Renal pelvis (tissue), 12 donors: ENCODE results near the gene VKORC1L1. TPM values are rescaled to one million over a fixed set of nuclear protein-coding genes. Genes with fewer than 3 reads are reported as not detected.
"Not testable (repeated sequence)": the region's sequence is repeated elsewhere in the genome, so short reads cannot be mapped to it uniquely, and the experiment has no call there.

Experiments used
- DNase-seq: peaks from one replicate; pipeline ENCODE4 v3.0.0-alpha.2; 2013
- long read RNA-seq, 16 experiments: transcript quantifications; one replicate each; lab custom pipeline, GENCODE V29; 2026
- polyA plus RNA-seq, 3 donors: library from polyadenylated mRNA; unstranded; fragments of 120-200 nt; gene quantifications; one replicate each; pipeline ENCODE4 v1.2.1, GENCODE V29; 2013; ENCODE audit not compliant: insufficient read length in 3 of 3

VKORC1L1 gene
- 10 to 100 TPM; 24.3 to 30.6 (median 26.9) TPM for polyA plus RNA-seq
- long read RNA-seq, donor 1, full-length matches to known transcripts = 11 of 11 reads
- long read RNA-seq, donor 1, partial matches to known transcripts = 0 of 11 reads
- long read RNA-seq, donor 1, other reads (novel, unspliced or antisense) = 0 of 11 reads
- long read RNA-seq, donor 2, full-length matches to known transcripts = 14 of 14 reads
- long read RNA-seq, donor 2, partial matches to known transcripts = 0 of 14 reads
- long read RNA-seq, donor 2, other reads (novel, unspliced or antisense) = 0 of 14 reads
- long read RNA-seq, donor 3, full-length matches to known transcripts = 18 of 18 reads
- long read RNA-seq, donor 3, partial matches to known transcripts = 0 of 18 reads
- long read RNA-seq, donor 3, other reads (novel, unspliced or antisense) = 0 of 18 reads
- long read RNA-seq, donor 4, full-length matches to known transcripts = 15 of 15 reads
- long read RNA-seq, donor 4, partial matches to known transcripts = 0 of 15 reads
- long read RNA-seq, donor 4, other reads (novel, unspliced or antisense) = 0 of 15 reads
- long read RNA-seq, donor 5, full-length matches to known transcripts = 8 of 8 reads
- long read RNA-seq, donor 5, partial matches to known transcripts = 0 of 8 reads
- long read RNA-seq, donor 5, other reads (novel, unspliced or antisense) = 0 of 8 reads
- long read RNA-seq, donor 6, full-length matches to known transcripts = 13 of 13 reads
- long read RNA-seq, donor 6, partial matches to known transcripts = 0 of 13 reads
- long read RNA-seq, donor 6, other reads (novel, unspliced or antisense) = 0 of 13 reads
- long read RNA-seq, donor 7, full-length matches to known transcripts = 16 of 16 reads
- long read RNA-seq, donor 7, partial matches to known transcripts = 0 of 16 reads
- long read RNA-seq, donor 7, other reads (novel, unspliced or antisense) = 0 of 16 reads
- long read RNA-seq, donor 8, full-length matches to known transcripts = 7 of 7 reads
- long read RNA-seq, donor 8, partial matches to known transcripts = 0 of 7 reads
- long read RNA-seq, donor 8, other reads (novel, unspliced or antisense) = 0 of 7 reads
- long read RNA-seq, donor 9, full-length matches to known transcripts = 19 of 19 reads
- long read RNA-seq, donor 9, partial matches to known transcripts = 0 of 19 reads
- long read RNA-seq, donor 9, other reads (novel, unspliced or antisense) = 0 of 19 reads
- long read RNA-seq, donor 10, full-length matches to known transcripts = 12 of 149 reads
- long read RNA-seq, donor 10, partial matches to known transcripts = 117 of 149 reads
- long read RNA-seq, donor 10, other reads (novel, unspliced or antisense) = 20 of 149 reads
- long read RNA-seq, donor 11, full-length matches to known transcripts = 12 of 12 reads
- long read RNA-seq, donor 11, partial matches to known transcripts = 0 of 12 reads
- long read RNA-seq, donor 11, other reads (novel, unspliced or antisense) = 0 of 12 reads
- long read RNA-seq, donor 12, full-length matches to known transcripts = 21 of 21 reads
- long read RNA-seq, donor 12, partial matches to known transcripts = 0 of 21 reads
- long read RNA-seq, donor 12, other reads (novel, unspliced or antisense) = 0 of 21 reads
- long read RNA-seq, donor 13, full-length matches to known transcripts = 6 of 6 reads
- long read RNA-seq, donor 13, partial matches to known transcripts = 0 of 6 reads
- long read RNA-seq, donor 13, other reads (novel, unspliced or antisense) = 0 of 6 reads
- long read RNA-seq, donor 14, full-length matches to known transcripts = 21 of 21 reads
- long read RNA-seq, donor 14, partial matches to known transcripts = 0 of 21 reads
- long read RNA-seq, donor 14, other reads (novel, unspliced or antisense) = 0 of 21 reads
- long read RNA-seq, donor 15, full-length matches to known transcripts = 22 of 22 reads
- long read RNA-seq, donor 15, partial matches to known transcripts = 0 of 22 reads
- long read RNA-seq, donor 15, other reads (novel, unspliced or antisense) = 0 of 22 reads
- long read RNA-seq, donor 16, full-length matches to known transcripts = 6 of 6 reads
- long read RNA-seq, donor 16, partial matches to known transcripts = 0 of 6 reads
- long read RNA-seq, donor 16, other reads (novel, unspliced or antisense) = 0 of 6 reads

GRCh38 chr7:65872776-65873581 is at the start of gene VKORC1L1:
TSS of gene VKORC1L1 (plus strand) at chr7:65873074. CDS start at chr7:65873372, 298 bp downstream.
- peak; percentile 91 for DNase-seq

DNA sequence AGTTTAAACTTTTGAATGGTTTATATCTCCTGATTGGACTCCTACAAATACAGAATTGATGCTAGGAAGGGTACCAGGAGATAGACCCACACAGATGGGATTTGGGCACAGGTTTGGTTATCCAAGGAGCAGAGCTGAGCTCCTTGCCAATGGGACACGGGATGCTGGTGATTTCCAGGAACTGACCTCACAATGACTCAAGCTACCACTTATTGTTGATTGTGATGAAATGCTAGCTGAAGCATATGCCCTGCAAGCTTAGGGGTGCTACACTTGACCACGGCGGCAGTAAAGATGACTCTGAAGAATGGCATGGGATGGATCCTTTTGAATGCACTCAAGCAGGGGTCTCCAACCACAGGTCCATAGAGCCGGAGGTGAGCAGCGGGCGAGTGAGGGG is 45.5 kb upstream of the VKORC1L1 start:
- no peak for DNase-seq

DNA sequence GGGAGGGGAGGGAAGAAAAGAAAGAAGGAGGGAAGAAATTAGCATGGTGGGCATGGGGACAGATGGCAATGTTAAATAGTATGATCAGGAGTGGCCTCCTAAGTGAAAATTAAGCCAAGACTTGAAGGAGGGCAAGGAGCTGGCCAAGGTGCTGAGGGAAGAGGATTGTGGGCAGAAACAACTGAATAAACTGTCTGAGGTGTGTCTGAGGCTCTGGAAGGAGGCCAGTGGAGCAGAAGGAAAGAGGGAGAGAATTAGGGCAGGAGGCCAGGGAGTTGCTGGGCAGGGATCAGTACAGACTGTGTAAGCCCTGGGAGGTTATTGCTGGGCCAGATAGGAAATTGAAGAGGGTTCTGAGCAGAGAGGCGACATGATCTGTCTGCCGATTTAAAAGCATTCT is 40.6 kb upstream of the VKORC1L1 start:
- DNase-seq = peak; percentile 14

- not testable (repeated sequence) for DNase-seq
Observed at GRCh38 chr7:65836684-65837083, 36.2 kb upstream of the VKORC1L1 start.

DNA sequence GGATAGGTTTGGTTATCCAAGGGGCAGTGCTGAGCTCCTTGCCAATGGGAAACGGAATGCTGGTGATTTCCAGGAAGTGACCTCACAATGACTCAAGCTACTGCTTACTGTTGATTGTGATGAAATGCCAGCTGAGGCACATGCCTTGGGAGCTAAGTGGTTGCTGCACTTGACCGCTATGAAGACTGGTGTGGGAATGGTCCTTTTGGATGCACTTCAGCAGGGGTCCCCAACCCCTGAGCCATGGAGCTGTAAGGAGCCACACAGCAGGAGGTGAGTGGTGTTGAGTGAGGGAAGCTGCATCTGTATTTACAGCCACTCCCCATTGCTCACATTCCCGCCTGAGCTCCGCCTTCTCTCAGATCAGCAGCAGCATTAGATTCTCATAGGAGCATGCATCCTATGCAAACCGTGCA is 35.3 kb upstream of the VKORC1L1 start:
- DNase-seq = not testable (repeated sequence)

- DNase-seq = no peak
Observed at GRCh38 chr7:65839846-65840245, 33.0 kb upstream of the VKORC1L1 start.

DNA sequence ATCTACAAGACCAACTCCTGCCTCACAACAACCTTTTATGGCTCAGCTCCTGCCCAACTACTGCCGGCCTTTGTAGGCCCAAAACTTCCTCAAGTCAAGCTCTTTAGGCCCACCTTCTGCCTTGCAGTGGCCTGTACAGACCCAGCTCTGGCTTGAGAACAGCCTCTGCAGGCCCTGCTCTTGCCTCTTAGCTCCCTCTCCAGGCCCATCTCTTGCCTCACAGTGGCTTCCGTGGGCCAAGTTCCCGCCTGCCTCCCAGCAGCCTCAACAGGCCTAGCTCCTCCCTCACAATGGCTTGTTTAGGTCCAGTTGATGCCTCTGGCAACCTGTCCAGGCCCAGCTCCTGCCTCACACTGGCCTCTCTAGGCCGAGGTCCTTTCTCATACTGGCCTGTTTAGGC is 32.4 kb upstream of the VKORC1L1 start:
- DNase-seq = no peak

DNA sequence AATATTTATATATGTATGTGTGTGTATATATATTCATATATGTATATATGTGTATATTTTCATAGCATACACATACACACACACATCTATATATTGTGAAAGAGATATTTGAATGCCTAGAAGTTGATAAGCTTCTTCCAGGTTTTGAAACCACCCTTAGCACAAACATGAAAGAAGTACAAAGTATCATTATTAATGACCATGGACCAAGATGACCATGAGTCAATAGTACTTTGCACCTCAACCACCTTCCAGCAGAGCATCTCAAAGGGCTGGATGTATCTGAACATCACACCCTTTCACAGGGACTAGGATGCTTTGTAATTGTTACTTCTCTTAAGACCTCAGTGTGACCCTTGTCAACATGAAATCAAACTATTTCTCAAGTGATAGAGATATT is 29.3 kb upstream of the VKORC1L1 start:
- not testable (repeated sequence) for DNase-seq

DNA sequence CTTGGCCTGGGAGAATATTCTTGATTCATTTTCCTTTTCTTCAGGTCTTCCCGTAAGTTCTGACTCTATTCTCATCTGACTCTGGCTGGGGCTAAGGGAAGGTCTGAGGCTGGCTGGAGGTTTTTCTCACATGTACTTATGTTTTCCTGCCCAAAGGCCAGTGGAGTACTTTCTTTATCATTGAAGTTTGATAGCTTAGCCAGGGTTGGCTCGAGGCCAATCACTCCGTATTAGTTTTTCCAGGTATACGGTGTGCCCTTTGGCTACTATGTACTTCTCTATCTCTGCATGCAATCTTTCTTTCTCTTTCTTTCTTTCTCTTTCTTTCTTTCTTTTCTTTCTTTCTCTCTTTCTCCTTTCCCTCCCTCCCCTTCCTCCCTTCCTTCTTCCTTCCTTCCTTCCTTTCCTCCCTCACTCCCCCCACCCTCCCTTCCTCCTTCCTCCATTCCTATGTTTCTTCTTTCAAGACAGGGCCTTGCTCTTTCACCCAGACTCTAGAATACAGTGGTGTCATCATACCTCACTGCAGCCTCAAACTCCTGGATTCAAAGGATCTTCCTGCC is 26.8 kb upstream of the VKORC1L1 start:
- DNase-seq = no peak

- not testable (repeated sequence) for DNase-seq
Observed at GRCh38 chr7:65853426-65853825, 19.4 kb upstream of the VKORC1L1 start.

DNA sequence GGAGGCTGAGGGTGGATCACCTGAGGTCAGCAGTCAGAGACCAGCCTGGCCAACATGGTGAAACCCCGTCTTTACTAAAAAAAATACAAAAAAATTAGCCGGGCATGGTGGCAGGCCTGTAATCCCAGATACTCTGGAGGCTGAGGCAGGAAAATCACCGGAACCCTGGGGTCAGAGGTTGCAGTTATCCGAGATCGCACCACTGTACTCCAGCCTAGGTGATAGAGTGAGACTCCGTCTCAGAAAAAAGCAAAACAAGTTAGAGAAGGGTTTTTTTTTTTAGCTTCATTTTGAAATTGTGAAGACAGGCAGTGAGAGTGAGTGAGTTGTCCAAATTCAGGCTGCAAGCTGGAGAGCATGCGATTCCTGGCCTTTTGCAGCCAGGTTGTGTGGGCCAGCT is 19.0 kb upstream of the VKORC1L1 start:
- DNase-seq = not testable (repeated sequence)

- not testable (repeated sequence) for DNase-seq
Observed at GRCh38 chr7:65857321-65857894, 15.5 kb upstream of the VKORC1L1 start.

GRCh38 chr7:65858660-65859059 is 14.2 kb upstream of the VKORC1L1 start:
- DNase-seq = not testable (repeated sequence)

- not testable (repeated sequence) for DNase-seq
Observed at GRCh38 chr7:65866244-65866643, 6.6 kb upstream of the VKORC1L1 start.

DNA sequence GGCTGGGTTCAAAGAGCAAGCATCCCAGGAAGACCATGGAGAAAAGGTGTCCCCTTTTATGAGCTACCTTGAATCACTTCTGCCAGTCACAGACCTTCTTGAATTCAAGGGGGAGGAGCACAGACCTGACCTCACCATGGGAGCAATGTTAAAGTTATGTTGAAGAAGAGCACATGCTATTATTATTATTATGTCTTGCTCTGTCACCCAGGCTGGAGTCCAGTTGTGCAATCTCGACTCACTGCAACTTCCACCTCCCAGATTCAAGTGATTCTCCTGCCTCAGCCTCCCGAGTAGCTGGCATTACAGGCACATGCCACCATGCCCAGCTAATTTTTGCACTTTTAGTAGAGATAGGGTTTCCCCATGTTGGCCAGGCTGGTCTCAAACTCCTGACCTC is 5.2 kb upstream of the VKORC1L1 start:
- DNase-seq = not testable (repeated sequence)

- not testable (repeated sequence) for DNase-seq
Observed at GRCh38 chr7:65869312-65869711, 3.6 kb upstream of the VKORC1L1 start.

DNA sequence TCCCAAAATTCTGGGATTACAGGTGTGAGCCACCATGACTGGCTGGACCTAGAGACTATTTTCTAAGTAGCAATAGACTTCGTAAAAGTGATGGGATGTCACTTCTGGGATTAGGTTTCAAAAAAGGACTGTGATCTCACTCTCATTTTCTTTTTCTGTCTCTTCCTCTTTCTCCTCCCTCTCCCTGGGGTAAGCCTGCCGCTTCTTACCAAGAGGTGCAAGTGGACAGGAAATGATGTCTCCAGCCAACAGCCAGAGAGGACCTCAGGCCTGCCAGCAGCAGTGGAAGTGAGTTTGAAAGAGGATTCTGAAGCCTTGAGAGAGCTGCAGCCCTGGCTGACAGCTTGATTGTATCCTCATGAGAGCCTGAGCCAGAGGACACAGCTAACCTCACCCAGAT is 1.4 kb upstream of the VKORC1L1 start:
- DNase-seq = not testable (repeated sequence)

- not testable (repeated sequence) for DNase-seq
Observed at GRCh38 chr7:65873582-65874193, 814 bp downstream of the VKORC1L1 start.
